OCI-LY3 (cell line): Measurements from ENCODE around the gene EZH1.

Source experiments
- H2AFZ ChIP-seq: fragments of 200-600, 300-600 bp; shearing (Covaris generic); 2 replicates; pipeline ENCODE4 v1.6.0; 2014; ENCODE audit warnings: antibody characterized with exemption, low read depth, low read length
- H3K27ac ChIP-seq: fragments of 200-600, 300-600 bp; sonication (generic); 2 replicates; pipeline ENCODE4 v1.5.1; 2014; ENCODE audit warnings: mild to moderate bottlenecking, low read length, moderate library complexity, mixed read lengths
- H3K27me3 ChIP-seq: fragments of 200-600, 300-600 bp; sonication (generic); 2 replicates; pipeline ENCODE4 v1.6.1; 2014; ENCODE audit warnings: low read depth, low read length, mixed read lengths
- H3K36me3 ChIP-seq: fragments of 200-600, 300-600 bp; sonication (generic); replicated peaks from 2 replicates; pipeline ENCODE3; 2014; ENCODE audit warnings: low read depth, low read length, mixed read lengths
- H3K4me1 ChIP-seq: fragments of 300-600, 200-600 bp; sonication (generic); 2 replicates; pipeline ENCODE4 v1.6.1; 2014; ENCODE audit warnings: low read length, mixed read lengths
- H3K4me2 ChIP-seq: fragments of 200-600, 300-600 bp; sonication (generic); 2 replicates; pipeline ENCODE4 v1.6.1; 2014; ENCODE audit warnings: low read length, mixed read lengths
- H3K4me3 ChIP-seq: fragments of 300-600, 200-600 bp; sonication (generic); 2 replicates; pipeline ENCODE4 v1.5.1; 2014; ENCODE audit warnings: antibody characterized with exemption, mild to moderate bottlenecking, low read length, moderate library complexity
- H3K79me2 ChIP-seq: fragments of 300-600, 200-600 bp; shearing (Covaris generic); 2 replicates; pipeline ENCODE4 v1.6.1; 2014; ENCODE audit warnings: mild to moderate bottlenecking, low read length, mixed read lengths
- H3K9ac ChIP-seq: fragments of 300-600, 200-600 bp; shearing (Covaris generic); 2 replicates; pipeline ENCODE4 v1.6.0; 2014; ENCODE audit warnings: mild to moderate bottlenecking, low read length, moderate library complexity
- H3K9me3 ChIP-seq: fragments of 200-600, 300-600 bp; shearing (Covaris generic); 2 replicates; pipeline ENCODE4 v1.6.1; 2014; ENCODE audit warnings: low read length, mixed read lengths; ENCODE audit not compliant: insufficient read depth
- H4K20me1 ChIP-seq: fragments of 200-600, 300-600 bp; sonication (generic); 2 replicates; pipeline ENCODE4 v1.6.1; 2016; ENCODE audit warnings: low read length, mixed read lengths; ENCODE audit not compliant: insufficient read depth
- CTCF ChIP-seq: fragments of 200-600, 300-600 bp; sonication (generic); IDR thresholded peaks from 2 replicates; pipeline ENCODE4 v1.5.1; 2014; ENCODE audit warnings: antibody characterized with exemption, low read length, low read depth
- EZH2phosphoT487 ChIP-seq: fragments of 200-600 bp; shearing (Covaris generic); IDR thresholded peaks from 2 replicates; pipeline ENCODE4 v1.6.1; 2018; ENCODE audit warnings: antibody characterized with exemption, mixed run types, low read depth

EZH1 gene

DNA sequence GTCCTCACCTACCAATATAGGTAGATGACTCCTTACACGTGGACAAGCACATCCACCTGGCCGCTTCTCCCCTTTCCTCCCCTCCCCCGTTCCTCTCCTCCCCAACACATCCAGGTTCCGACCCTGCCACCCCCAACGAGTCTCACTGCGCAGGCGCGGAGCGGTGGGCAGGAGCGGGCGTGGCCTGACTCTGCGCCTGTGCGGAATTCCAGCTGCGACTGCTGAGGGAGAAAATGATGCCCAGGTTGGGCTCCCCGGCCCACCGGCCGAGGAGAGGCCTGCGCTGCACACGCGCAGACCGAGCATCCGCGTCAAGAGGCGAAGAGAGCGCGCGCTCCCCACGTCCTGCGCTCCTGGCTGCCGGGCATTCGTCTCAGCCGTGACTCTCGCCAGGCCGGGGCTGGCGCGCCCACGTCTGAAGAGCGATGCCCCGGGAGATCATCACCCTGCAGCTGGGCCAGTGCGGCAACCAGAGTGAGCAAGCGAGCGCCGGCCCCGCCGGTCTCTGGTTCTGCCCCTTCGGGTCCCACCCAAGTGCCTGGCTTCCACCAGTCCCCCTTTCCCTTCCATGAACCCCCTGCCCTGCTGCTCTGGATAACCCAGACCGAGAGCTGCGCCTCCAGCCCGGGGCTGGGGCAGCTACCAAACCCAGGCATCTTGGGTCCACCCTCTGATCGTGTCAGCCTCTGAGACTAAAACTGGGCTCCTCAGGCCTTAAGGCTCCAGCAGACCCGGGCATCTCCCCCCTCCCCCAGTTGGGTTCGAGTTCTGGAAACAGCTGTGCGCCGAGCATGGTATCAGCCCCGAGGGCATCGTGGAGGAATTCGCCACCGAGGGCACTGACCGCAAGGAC lies 85.5 kb downstream of the EZH1 start, which contains the start of gene TUBG2:
Gene TUBG2, plus strand, starts transcription at position 206 of the 853 bp plus-strand sequence. Its CDS starts 220 bp downstream, at position 426.
- TF ChIP-seq CTCF (no peak), EZH2phosphoT487 (no peak)
- Histone ChIP-seq H3K27me3 (no peaks in the 10 kb centered on the region), H3K9me3 (no peaks in the 10 kb centered on the region), H3K9ac (peak within 1 kb of the TSS; percentile 67), H3K4me1 (peaks cover 31% of the 10 kb centered on the region), H3K79me2 (no peaks in the 10 kb centered on the region), H2AFZ (peak within 1 kb of the TSS; percentile 93), H3K27ac (no peak within 1 kb of the TSS), H3K4me3 (peak within 1 kb of the TSS; percentile 90), H3K36me3 (peaks cover 7% of the 10 kb centered on the region), H3K4me2 (peak within 1 kb of the TSS; percentile 100), H4K20me1 (no peaks in the 10 kb centered on the region)

- Histone ChIP-seq H3K4me3 (peak overlapping the region; percentile 90), H3K36me3 (peaks cover 3% of the 10 kb centered on the region), H4K20me1 (no peaks in the 10 kb centered on the region), H3K27me3 (no peaks in the 10 kb centered on the region), H3K27ac (no peak overlapping the region), H2AFZ (no peak overlapping the region), H3K4me1 (peaks cover 31% of the 10 kb centered on the region), H3K79me2 (no peaks in the 10 kb centered on the region), H3K4me2 (peak overlapping the region; percentile 100), H3K9me3 (no peaks in the 10 kb centered on the region), H3K9ac (no peak overlapping the region)
- no peak for TF ChIP-seq CTCF
- TF ChIP-seq EZH2phosphoT487 = no peak
These were observed 86.8 kb downstream of the EZH1 start for GRCh38 chr17:42657824-42658588.

- no peaks in the 10 kb centered on the region for H3K36me3 ChIP-seq
- no peaks in the 10 kb centered on the region for H3K9me3 ChIP-seq
- H4K20me1 ChIP-seq = no peaks in the 10 kb centered on the region
- H2AFZ ChIP-seq = no peak overlapping the region
- H3K4me3 ChIP-seq = no peak overlapping the region
- TF ChIP-seq CTCF (no peak), EZH2phosphoT487 (no peak)
- peak overlapping the region; percentile 24; the same call in 1 of the 2 replicates for H3K4me2 ChIP-seq
- peaks cover 31% of the 10 kb centered on the region for H3K4me1 ChIP-seq
- H3K27me3 ChIP-seq = no peaks in the 10 kb centered on the region
- no peak overlapping the region for H3K9ac ChIP-seq
- peak overlapping the region; percentile 36; the same call in 1 of the 2 replicates for H3K27ac ChIP-seq
- no peaks in the 10 kb centered on the region for H3K79me2 ChIP-seq
These were observed 89.3 kb downstream of the EZH1 start for GRCh38 chr17:42655528-42655927.
